Hematopoietic multipotent progenitor cell (in vitro differentiated cells): ENCODE results near the gene PON2. TPM values are rescaled to one million over a fixed set of nuclear protein-coding genes. Genes with fewer than 3 reads are reported as not detected.

Experiments used
- total RNA-seq: library from RNA; depleted of rRNA; stranded (reverse); fragments of >200 nt; gene quantifications from one replicate; pipeline ENCODE4 v1.2.3, GENCODE V29; 2012

PON2 gene
- total RNA-seq, 1 donor = 17.8 TPM

Other genes starting within 250 kb of the PON2 start
- 0.27 TPM for gene PON1, start 110.5 kb downstream of the PON2 start, total RNA-seq
- under 0.01 TPM for gene PON3, start 38.7 kb downstream of the PON2 start, total RNA-seq
- not detected for gene ASB4, start 50.9 kb upstream of the PON2 start, total RNA-seq
- gene PDK4, start 161.5 kb upstream of the PON2 start, total RNA-seq = 0.81 TPM